K562 (cell line): ENCODE measurements around the gene ORAI2. TPM values are rescaled to one million over a fixed set of nuclear protein-coding genes. Genes with fewer than 3 reads are reported as not detected.

Experiments used
- CAMTA2 ChIP-seq: fragments of 250-450 bp; sonication (Bioruptor Pico); conservative IDR thresholded peaks from 2 replicates; pipeline ENCODE4 v1.5.1; 2022
- MBD2 ChIP-seq: sonication (generic); IDR thresholded peaks from 2 replicates; pipeline ENCODE4 v1.6.1; 2016; ENCODE audit warnings: low read depth, borderline replicate concordance
- MYNN ChIP-seq, 2 experiments: sonication (generic); formaldehyde crosslinking in 1 of 2; IDR thresholded peaks; 2 replicates each; pipeline versions ENCODE4 v1.5.0 to v1.6.1; 2016 to 2020; ENCODE audit warnings: antibody characterized with exemption in 1 of 2, missing genetic modification reagents in 1 of 2
- NEUROD1 ChIP-seq: fragments of 150-350 bp; IDR thresholded peaks from 2 replicates; pipeline ENCODE4 v1.6.1; 2014; ENCODE audit warnings: borderline replicate concordance, low read length, low read depth; ENCODE audit not compliant: partially characterized antibody
- NFXL1 ChIP-seq: fragments of 450-650 bp; formaldehyde crosslinking; IDR thresholded peaks from 2 replicates; pipeline ENCODE4 v1.4.0; 2021; ENCODE audit warnings: mild to moderate bottlenecking
- PCBP2 ChIP-seq: fragments of 200-400 bp; formaldehyde crosslinking; IDR thresholded peaks from 2 replicates; pipeline ENCODE4 v1.6.1; 2018; ENCODE audit warnings: low read length, low read depth, mild to moderate bottlenecking, moderate library complexity; ENCODE audit not compliant: poor library complexity, severe bottlenecking
- POLR2AphosphoS5 ChIP-seq: IDR thresholded peaks from 2 replicates; pipeline ENCODE4 v1.6.1; 2011; ENCODE audit warnings: mild to moderate bottlenecking, low read depth, low read length, moderate library complexity; ENCODE audit not compliant: control insufficient read depth, insufficient read depth
- POLR2H ChIP-seq: IDR thresholded peaks from 2 replicates; pipeline ENCODE4 v1.6.1; 2016; ENCODE audit warnings: missing genetic modification characterization, low read depth, mild to moderate bottlenecking, control low read depth, missing compliant biosample characterization, moderate library complexity
- RBBP5 ChIP-seq: fragments of 200-600 bp; sonication (generic); IDR thresholded peaks from 2 replicates; pipeline ENCODE4 v1.6.1; 2012; ENCODE audit warnings: borderline replicate concordance, mild to moderate bottlenecking, low read length, control low read depth, inconsistent platforms; ENCODE audit not compliant: insufficient read depth, poor library complexity, severe bottlenecking
- RBFOX2 ChIP-seq: fragments of 200-400 bp; formaldehyde crosslinking; IDR thresholded peaks from 2 replicates; pipeline ENCODE4 v1.6.1; 2017; ENCODE audit warnings: low read depth, mild to moderate bottlenecking, low read length, moderate library complexity
- SP1 ChIP-seq: sonication (generic); formaldehyde crosslinking; IDR thresholded peaks from 2 replicates; pipeline ENCODE4 v1.8.1; 2022; ENCODE audit warnings: mild to moderate bottlenecking, missing genetic modification reagents
- TBL1XR1 ChIP-seq, 2 experiments: IDR thresholded peaks; 2 replicates each; pipeline ENCODE4 v1.6.1; 2012; ENCODE audit warnings: improper control_type of control experiment in 2 of 2, low read length in 2 of 2, mild to moderate bottlenecking in 1 of 2
- TEAD1 ChIP-seq, 2 experiments: fragments of 450-650 bp in 1 of 2; sonication (generic) in 1 of 2; formaldehyde crosslinking; IDR thresholded peaks; 2 replicates each; pipeline versions ENCODE4 v1.4.0 to v1.8.0; 2020 to 2022; ENCODE audit warnings: mild to moderate bottlenecking in 2 of 2, missing genetic modification reagents in 1 of 2
- TRIM28 ChIP-seq: fragments of 450-650 bp; IDR thresholded peaks from 2 replicates; pipeline ENCODE4 v1.6.1; 2017
- ZNF239 ChIP-seq: fragments of 250-450 bp; sonication (Bioruptor Pico); IDR thresholded peaks from 2 replicates; pipeline ENCODE4 v1.4.0; 2020; ENCODE audit warnings: mild to moderate bottlenecking
- ZNF263 ChIP-seq: sonication (generic); formaldehyde crosslinking; IDR thresholded peaks from 2 replicates; pipeline ENCODE4 v1.8.0; 2022; ENCODE audit warnings: mild to moderate bottlenecking, missing genetic modification reagents, borderline replicate concordance
- ZNF699 ChIP-seq: fragments of 250-450 bp; sonication (Bioruptor Pico); IDR thresholded peaks from 2 replicates; pipeline ENCODE4 v1.8.0; 2021; ENCODE audit warnings: mild to moderate bottlenecking, moderate library complexity; ENCODE audit not compliant: insufficient replicate concordance
- polyA plus RNA-seq, 8 experiments: library from polyadenylated mRNA; depleted of rRNA in 4 of 8; stranded (reverse) in 5 of 8; unstranded in 3 of 8; fragments of >200 nt; fragmentation: Nextera tagmentation in 2 of 8; fragmentation: Illumina TruSeq in 1 of 8; extraction: Ambion mirVana in 2 of 8; extraction: Trizol in 1 of 8; gene quantifications; 2 replicates each; pipeline versions ENCODE4 v1.2.1 to v1.2.3, GENCODE V29; 2011 to 2014; ENCODE audit warnings: inconsistent platforms in 1 of 8, missing spikeins in 1 of 8
- total RNA-seq, 7 experiments: library from RNA; depleted of rRNA in 6 of 7; stranded (reverse); fragments of >200 nt in 6 of 7; fragmentation: Illumina TruSeq in 2 of 7; extraction: Trizol in 2 of 7; gene quantifications; 2 replicates each; pipeline versions ENCODE4 v1.2.1 to v1.2.3, GENCODE V29; 2011 to 2021; ENCODE audit warnings: low replicate concordance in 1 of 7
- TF ChIP-seq, protein P1 (sequence below): sonication (generic); formaldehyde crosslinking; IDR thresholded peaks from 2 replicates; pipeline ENCODE4 v1.8.0; 2022; ENCODE audit warnings: mild to moderate bottlenecking, missing genetic modification reagents
- TF ChIP-seq, protein P2 (sequence below), 2 experiments: fragments of 450-650 bp in 1 of 2; sonication (generic) in 1 of 2; formaldehyde crosslinking in 1 of 2; IDR thresholded peaks in 1 of 2; conservative IDR thresholded peaks in 1 of 2; 2 replicates each; pipeline versions ENCODE4 v1.6.1 to v1.8.1; 2016 to 2023; ENCODE audit warnings: mild to moderate bottlenecking in 2 of 2, moderate library complexity in 2 of 2, inconsistent platforms in 1 of 2, missing genetic modification reagents in 1 of 2
- TF ChIP-seq, protein P3 (sequence below): fragments of 450-650 bp; formaldehyde crosslinking; IDR thresholded peaks from 2 replicates; pipeline ENCODE4 v1.4.0; 2022; ENCODE audit warnings: mild to moderate bottlenecking, moderate library complexity

ORAI2 gene
- total and polyA plus RNA-seq, 9 of the 15 experiments (the other 6 are each of a cell fraction or from before 2014, with no cell fraction given): 1.1 to 27.7 (median 9.2) TPM

DNA sequence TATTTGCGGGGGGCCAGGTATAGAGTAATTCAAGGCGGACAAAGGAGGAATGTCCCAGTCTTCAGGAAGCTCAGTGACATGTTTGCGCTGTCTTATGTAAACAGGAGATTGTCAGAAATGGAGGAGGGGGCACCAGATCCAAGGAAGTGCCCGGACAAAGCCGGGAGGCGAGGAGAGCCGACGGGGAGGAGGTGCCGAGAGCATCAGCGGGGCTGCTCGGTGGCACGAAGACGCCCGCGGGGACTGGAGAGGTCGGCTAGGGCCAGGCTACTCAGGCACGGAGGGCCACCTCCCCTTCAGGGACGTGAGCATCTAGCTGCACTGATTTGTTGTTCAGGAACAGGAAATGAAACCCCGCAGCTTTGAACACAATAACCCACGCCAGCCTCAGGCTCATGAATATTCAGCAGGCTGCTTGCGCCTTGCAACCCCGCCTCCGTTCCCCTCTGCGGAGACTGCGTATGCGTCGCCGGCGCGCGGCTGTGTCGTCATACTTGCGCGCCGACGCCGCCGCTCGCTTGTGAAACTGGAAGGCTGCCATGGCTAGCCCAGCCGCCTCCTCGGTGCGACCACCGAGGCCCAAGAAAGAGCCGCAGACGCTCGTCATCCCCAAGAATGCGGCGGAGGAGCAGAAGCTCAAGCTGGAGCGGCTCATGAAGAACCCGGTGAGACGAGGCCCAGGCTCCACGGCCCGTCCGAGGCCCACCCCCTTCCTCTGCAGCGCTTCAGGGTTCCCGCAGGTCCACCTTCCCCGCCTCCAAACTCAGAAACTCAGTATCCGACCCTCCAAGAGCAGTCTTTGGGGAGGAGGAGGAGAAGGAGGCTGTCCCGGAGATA is 37.3 kb upstream of the ORAI2 start, which contains the start of gene PRKRIP1 (continued):
- TF ChIP-seq TBL1XR1 (IDR thresholded peaks at IDR 0.05; ENCODE audit: low read length in 2 of 2) (peak in 1 of 2 experiments; percentile 87; a peak in 2 of 4 replicates), TEAD1 (CRISPR knock-in tag; IDR thresholded peaks at IDR 0.05) (peak in 1 of 2 experiments; percentile 36; a peak in 1 of 4 replicates), RBBP5 (peak; percentile 94), POLR2H (tag) (peak; percentile 75), ZNF699 (CRISPR knock-in tag) (no peak), NFXL1 (no peak), RBFOX2 (peak; percentile 85), ZNF239 (CRISPR knock-in tag) (no peak), ZNF263 (CRISPR knock-in tag) (peak; percentile 58; the same call in 1 of the 2 replicates), CAMTA2 (CRISPR knock-in tag) (0 out of 2 replicates have a peak, but pooled peaks have one; percentile 11), MBD2 (0 out of 2 replicates have a peak, but pooled peaks have one; percentile 70), NEUROD1 (peak; percentile 48), SP1 (CRISPR knock-in tag) (peak; percentile 42; the same call in 1 of the 2 replicates), MYNN (IDR thresholded peaks at IDR 0.05) (peak; percentile 61; the same call in 1 of the 2 replicates), MYNN (CRISPR knock-in tag; IDR thresholded peaks at IDR 0.05) (no peak), PCBP2 (no peak), TRIM28 (no peak), POLR2AphosphoS5 (peak; percentile 81)
- TF ChIP-seq, protein P1, sequence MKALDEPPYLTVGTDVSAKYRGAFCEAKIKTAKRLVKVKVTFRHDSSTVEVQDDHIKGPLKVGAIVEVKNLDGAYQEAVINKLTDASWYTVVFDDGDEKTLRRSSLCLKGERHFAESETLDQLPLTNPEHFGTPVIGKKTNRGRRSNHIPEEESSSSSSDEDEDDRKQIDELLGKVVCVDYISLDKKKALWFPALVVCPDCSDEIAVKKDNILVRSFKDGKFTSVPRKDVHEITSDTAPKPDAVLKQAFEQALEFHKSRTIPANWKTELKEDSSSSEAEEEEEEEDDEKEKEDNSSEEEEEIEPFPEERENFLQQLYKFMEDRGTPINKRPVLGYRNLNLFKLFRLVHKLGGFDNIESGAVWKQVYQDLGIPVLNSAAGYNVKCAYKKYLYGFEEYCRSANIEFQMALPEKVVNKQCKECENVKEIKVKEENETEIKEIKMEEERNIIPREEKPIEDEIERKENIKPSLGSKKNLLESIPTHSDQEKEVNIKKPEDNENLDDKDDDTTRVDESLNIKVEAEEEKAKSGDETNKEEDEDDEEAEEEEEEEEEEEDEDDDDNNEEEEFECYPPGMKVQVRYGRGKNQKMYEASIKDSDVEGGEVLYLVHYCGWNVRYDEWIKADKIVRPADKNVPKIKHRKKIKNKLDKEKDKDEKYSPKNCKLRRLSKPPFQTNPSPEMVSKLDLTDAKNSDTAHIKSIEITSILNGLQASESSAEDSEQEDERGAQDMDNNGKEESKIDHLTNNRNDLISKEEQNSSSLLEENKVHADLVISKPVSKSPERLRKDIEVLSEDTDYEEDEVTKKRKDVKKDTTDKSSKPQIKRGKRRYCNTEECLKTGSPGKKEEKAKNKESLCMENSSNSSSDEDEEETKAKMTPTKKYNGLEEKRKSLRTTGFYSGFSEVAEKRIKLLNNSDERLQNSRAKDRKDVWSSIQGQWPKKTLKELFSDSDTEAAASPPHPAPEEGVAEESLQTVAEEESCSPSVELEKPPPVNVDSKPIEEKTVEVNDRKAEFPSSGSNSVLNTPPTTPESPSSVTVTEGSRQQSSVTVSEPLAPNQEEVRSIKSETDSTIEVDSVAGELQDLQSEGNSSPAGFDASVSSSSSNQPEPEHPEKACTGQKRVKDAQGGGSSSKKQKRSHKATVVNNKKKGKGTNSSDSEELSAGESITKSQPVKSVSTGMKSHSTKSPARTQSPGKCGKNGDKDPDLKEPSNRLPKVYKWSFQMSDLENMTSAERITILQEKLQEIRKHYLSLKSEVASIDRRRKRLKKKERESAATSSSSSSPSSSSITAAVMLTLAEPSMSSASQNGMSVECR (CRISPR knock-in tag): peak; percentile 79
- TF ChIP-seq, protein P2, sequence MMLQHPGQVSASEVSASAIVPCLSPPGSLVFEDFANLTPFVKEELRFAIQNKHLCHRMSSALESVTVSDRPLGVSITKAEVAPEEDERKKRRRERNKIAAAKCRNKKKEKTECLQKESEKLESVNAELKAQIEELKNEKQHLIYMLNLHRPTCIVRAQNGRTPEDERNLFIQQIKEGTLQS (IDR thresholded peaks at IDR 0.05): peak; percentile 21; the same call in 1 of the 2 replicates
- TF ChIP-seq, protein P2 (CRISPR knock-in tag; conservative IDR thresholded peaks at IDR 0.05): no peak
- TF ChIP-seq, protein P3, sequence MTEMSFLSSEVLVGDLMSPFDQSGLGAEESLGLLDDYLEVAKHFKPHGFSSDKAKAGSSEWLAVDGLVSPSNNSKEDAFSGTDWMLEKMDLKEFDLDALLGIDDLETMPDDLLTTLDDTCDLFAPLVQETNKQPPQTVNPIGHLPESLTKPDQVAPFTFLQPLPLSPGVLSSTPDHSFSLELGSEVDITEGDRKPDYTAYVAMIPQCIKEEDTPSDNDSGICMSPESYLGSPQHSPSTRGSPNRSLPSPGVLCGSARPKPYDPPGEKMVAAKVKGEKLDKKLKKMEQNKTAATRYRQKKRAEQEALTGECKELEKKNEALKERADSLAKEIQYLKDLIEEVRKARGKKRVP (CRISPR knock-in tag): no peak
